VCaP (cell line): ENCODE measurements around the gene GIPC2.
"Not testable (repeated sequence)": the region's sequence is repeated elsewhere in the genome, so short reads cannot be mapped to it uniquely, and the experiment has no call there.

Source experiments
- H3K27ac ChIP-seq: fragments of 450-650 bp; 2 replicates; pipeline ENCODE4 v1.5.1; 2017
- TF ChIP-seq, protein P1 (sequence below): fragments of 450-650 bp; conservative IDR thresholded peaks from 2 replicates; pipeline ENCODE4 v1.5.1; 2017; ENCODE audit warnings: mild to moderate bottlenecking, moderate library complexity

GIPC2 gene

DNA sequence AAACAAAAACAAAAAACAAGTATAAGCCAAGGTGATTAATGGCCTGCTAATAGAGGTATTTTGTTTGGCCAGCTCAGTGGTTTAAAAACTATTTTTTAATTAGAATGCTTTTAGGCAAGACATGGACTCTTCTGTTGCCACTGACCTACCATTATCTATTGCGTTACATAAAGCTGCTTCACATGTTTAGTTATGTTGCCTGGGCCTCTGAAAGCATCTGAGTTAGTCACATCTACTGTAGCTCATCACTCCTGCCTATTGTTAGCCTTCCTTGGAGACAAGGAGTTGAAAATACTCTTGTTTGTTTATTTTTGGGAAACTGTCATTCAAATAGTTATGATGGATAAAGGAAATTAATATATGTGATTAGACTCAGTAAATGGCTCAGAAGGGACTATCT is 26.7 kb upstream of the GIPC2 start:
- TF ChIP-seq, protein P1, sequence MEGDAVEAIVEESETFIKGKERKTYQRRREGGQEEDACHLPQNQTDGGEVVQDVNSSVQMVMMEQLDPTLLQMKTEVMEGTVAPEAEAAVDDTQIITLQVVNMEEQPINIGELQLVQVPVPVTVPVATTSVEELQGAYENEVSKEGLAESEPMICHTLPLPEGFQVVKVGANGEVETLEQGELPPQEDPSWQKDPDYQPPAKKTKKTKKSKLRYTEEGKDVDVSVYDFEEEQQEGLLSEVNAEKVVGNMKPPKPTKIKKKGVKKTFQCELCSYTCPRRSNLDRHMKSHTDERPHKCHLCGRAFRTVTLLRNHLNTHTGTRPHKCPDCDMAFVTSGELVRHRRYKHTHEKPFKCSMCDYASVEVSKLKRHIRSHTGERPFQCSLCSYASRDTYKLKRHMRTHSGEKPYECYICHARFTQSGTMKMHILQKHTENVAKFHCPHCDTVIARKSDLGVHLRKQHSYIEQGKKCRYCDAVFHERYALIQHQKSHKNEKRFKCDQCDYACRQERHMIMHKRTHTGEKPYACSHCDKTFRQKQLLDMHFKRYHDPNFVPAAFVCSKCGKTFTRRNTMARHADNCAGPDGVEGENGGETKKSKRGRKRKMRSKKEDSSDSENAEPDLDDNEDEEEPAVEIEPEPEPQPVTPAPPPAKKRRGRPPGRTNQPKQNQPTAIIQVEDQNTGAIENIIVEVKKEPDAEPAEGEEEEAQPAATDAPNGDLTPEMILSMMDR: no peak
- no peak overlapping the region for H3K27ac ChIP-seq

DNA sequence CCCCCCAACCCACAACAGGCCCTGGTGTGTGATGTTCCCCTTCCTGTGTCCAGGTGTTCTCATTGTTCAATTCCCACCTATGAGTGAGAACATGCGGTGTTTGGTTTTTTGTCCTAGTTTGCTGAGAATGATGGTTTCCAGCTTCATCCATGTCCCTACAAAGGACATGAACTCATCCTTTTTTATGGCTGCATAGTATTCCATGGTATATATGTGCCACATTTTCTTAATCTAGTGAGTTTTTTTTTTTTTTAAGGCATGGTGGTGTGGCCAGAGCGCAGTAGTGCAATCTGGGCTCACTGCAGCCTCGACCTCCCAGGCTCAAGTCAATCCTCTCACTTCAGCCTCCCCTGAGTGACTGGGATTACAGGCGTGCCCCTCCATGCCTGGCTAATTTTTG is 24.6 kb upstream of the GIPC2 start:
- H3K27ac ChIP-seq: not testable (repeated sequence)

DNA sequence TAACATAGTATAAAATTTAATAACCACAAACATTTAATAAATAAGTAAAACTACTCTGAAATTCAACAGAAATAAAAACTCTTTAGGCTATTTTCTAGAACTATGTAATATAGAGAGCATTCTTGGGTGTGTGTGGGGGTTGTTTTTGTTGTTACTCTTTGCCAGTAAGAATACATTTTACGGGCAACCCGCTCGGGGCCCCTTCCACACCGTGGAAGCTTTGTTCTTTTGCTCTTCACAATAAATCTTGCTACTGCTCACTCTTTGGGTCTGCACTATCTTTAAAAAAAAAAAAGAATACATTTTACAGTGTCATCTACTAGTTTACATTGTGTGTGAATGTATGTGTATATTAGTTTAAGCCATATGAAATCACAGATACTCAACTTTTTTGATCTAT is 16.0 kb upstream of the GIPC2 start:
- TF ChIP-seq, protein P1: no peak
- no peak overlapping the region for H3K27ac ChIP-seq

DNA sequence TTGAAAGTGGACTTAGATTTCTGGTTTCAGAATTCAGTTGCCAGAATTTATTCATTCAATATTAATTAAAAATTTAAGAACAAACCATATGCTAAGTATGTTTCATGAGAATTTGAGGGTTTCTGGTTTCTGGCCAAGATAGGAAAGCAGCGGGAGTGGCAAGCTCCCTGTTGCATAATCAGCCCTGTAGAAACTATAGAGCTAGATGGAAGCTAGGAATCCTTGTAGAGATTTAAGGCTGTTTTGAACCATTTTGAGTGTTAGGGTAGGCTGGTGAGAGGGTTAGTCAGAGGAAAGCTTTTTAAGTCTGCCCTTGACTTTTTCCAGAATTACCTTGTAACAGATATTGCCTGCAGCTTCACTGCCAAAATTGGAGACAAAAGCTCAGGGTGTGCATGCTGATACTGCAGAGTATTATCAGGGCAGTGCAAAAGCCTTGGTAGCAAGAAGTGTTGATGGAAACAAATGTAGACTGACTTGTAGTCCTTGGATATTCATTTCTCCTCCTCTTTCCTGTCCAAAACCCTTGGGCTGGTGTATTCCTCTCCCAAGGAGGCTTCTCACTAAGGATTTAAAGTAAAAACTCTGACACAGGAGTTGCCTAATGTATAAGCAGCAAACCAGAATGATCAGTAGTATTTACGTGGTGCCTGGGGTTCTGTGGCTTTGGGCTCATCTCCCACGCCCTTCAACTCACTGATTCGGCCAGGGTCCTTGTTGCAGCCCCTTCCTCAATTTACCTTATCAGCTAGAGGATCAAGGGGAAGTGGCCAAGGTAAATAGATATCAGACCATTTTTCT is 12.6 kb upstream of the GIPC2 start:
- TF ChIP-seq, protein P1: no peak
- no peak overlapping the region for H3K27ac ChIP-seq

DNA sequence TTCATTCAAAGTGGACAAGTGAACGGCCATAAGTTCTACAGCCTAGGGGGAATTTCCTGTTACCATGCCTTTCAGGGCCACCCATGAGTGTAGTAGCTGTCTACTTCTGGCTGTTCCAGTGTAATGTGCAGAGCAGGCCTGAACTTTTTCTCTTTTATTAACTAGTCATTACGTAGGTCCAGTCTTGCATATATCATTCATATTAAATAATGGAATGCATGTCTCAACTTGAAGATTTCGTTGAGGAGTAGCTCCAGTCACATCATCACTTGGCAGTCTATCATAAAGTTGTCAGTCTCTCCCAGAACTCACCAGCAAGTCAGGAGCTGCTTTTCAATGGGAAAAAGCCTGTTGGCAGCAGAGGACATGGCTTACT is 12.0 kb upstream of the GIPC2 start:
- H3K27ac ChIP-seq: no peak overlapping the region
- TF ChIP-seq, protein P1: no peak

DNA sequence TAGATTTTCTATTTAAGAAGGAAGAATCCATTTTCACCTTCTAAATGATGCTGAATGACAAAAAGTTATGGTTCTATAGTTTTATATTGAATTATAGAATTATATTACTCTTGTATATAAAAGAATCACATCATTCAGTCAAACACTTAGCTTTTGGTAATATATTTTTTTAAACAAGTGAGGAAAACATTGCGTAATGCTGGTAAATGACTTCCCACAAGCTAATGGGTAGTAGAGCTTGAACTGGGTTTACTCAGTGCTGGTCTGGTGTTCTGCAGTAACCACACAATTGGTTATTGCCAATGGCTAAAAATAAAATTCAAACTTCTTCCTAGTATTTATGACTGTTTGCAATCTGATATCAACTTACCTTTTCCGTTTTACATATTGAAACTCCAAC is 10.6 kb upstream of the GIPC2 start:
- no peak overlapping the region for H3K27ac ChIP-seq
- TF ChIP-seq, protein P1: no peak

DNA sequence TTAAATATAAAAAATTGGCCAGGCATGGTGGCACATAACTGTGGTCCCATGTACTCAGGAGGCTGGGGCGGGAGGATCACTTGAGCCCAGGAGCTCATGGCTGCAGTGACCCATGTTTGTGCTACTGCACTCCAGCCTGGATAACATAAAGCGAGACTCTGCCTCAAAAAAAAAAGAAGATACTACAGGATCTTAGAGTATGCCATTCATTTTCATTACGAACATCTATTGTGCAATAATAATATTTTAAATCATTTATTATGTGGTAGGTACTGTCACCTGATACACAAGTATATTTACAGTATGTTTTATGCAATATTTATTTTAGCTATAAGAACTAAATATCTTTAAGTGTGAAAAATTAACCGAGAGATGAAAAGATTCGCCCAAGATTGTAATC is 9.3 kb upstream of the GIPC2 start:
- H3K27ac ChIP-seq: no peak overlapping the region
- TF ChIP-seq, protein P1: no peak

DNA sequence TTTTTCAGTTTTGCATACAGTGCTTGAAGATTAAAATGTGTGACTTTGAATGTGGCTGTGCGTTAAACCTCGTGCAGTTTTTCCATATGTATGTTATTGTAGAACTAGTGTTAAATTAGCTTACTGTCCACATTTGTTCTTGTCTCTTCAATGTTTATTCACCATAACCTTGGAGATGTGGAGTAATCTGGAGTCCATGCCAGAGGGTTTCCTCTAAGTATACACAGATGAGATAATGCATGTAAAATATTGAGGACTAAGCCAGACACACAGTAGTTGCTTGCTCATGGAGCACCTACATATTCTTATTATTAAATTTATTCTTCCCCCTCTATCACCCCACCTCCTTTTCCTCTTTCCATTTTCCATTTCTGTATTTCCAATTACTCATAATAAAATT is 7.7 kb upstream of the GIPC2 start:
- no peak overlapping the region for H3K27ac ChIP-seq

More for the DNA sequence above, 7.7 kb upstream of the GIPC2 start:
- TF ChIP-seq, protein P1: no peak
